Measurements from ENCODE around the gene NEU4. TPM values are rescaled to one million over a fixed set of nuclear protein-coding genes. Genes with fewer than 3 reads are reported as not detected.
"Not testable (repeated sequence)": the region's sequence is repeated elsewhere in the genome, so short reads cannot be mapped to it uniquely, and the experiment has no call there.

Gene NEU4
- polyA plus RNA-seq, 4 donors, result 0.63 to 2.4 (median 0.93) TPM

DNA sequence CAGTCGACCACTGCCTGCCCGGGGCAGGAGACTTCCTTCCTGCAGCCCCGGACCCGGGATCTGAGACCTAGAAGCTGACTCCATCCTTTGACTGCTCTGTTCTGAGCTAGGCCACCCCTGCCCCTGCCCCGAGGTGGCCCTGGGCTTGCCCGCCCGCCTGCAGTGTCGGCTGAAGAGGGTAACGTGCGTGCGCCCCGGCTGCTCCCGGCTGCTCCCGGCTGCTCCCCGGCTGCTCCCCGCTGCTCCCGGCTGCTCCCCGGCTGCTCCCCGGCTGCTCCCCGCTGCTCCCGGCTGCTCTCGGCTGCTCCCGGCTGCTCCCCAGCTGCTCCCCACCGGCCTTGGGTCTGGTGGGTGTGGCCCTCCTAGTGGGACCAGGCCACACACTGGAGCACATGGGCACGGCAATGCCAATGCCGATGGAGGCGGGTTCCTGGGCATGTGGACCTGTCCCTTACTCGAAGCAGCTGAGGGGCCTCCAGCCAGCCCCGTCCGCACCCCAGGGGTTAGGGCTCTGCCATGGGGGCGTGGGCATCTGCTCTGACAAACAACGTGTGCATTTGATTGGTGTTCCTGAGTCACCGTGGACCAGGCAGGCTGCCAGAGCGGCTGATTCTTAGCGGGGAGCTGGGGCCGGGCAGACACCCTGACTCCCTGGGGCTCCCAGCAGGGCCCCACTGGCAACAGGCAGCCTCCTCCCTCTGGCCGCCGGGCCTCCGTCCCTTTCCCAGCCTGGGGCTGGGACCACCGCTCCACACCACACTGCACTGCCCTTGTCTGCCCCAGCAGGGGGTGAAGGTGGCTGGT lies 34.4 kb upstream of the NEU4 start:
- DNase-seq (ENCODE audit: low read depth in 4 of 4, low spot score in 3 of 4), result no peak

- no peak for DNase-seq (ENCODE audit: low read depth in 4 of 4, low spot score in 3 of 4)
Measured at GRCh38 chr2:241775223-241776177, 33.5 kb upstream of the NEU4 start.

DNA sequence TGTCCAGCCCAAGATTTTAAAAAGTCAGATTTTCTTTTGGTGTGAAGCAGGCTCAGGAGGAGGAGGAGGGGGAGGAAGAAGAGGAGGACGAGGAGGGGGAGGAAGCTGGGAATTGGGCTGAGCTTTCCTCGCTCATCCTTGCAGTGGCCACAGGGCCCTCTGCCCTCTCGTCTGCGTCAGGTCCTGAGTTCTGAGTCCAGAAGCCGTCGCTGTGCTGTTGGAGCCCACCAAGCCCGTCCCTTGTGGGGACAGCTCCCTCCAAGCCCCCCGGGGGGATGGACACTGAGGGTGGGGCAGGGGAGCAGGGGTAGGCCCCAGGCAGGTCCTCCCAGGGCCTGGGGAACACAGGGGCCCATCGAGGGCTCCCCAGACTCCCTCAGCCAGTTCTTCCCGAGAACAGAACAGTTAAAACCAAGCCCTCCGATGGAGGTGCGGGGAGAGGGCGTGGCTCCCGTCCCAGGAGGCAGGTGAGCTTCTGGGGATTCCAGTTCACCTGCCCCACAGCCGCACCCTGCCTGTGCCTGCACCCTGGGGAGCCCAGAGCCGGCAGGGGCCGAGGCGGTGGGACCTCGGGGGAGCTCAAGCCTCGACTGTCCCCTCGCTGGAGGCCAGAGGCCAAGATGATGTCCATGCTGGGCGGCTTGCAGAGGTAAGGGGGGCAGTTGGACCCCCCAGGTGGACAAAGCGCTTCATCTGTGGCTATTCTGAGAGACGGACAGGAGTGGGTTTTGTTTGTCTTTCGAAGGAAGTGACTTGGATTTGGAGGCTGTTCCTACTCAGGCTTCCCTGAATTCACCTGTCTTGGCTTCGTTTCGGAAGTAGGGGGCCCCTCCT lies 32.4 kb upstream of the NEU4 start, which contains the start of gene GAL3ST2:
Gene GAL3ST2, plus strand, starts transcription at position 487 of the 834 bp plus-strand sequence. Its CDS starts 134 bp downstream, at position 621.
- no peak for DNase-seq (ENCODE audit: low read depth in 4 of 4, low spot score in 3 of 4)

- DNase-seq (ENCODE audit: low read depth in 4 of 4, low spot score in 3 of 4), result no peak
Measured at GRCh38 chr2:241777170-241777685, 31.8 kb upstream of the NEU4 start.

DNA sequence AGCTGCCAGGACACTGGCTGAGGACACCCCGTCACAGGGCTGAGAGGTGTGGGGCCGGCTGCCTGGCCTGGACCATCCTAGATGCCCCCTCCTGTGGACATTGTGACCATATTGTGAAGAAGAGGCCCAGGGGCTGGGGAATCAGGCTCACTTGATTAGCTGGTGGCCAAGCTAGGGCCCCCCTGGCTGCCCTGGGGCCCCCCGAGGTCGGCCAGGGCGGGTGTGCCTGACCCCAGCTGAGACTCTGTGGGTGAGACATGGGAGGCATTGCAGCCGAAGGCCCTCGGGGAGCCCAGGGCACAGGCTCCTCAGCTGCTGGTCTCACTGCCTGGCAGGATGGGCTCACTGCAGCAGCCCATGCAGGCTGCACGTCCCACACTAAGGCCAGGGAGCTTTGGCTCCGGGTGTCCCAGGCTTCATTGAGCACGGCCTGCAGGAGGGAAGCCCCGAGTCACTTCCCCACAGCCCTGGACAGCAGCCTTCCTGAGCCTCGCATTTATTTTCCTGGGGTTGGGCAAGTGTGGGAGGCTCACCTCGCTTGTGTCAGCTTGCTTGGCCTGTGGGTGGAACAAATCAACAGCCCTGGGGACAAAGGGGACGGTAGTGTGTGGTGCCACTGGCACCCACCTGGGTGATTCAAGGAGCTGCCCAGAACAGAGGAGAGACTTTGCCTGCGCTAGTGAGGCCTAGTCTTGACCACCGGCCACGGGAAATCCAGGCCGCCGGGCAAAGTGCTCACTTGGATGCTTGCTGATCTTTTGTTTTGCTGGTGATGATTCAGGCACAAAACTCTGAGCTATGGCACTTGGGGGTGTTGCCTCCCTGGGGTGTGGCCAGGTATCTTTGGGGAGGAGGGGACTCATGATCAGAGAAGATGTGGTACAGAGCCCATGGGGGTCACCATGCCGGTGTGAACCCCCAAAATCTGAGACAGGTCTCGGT lies 31.0 kb upstream of the NEU4 start:
- no peak for DNase-seq (ENCODE audit: low read depth in 4 of 4, low spot score in 3 of 4)

DNA sequence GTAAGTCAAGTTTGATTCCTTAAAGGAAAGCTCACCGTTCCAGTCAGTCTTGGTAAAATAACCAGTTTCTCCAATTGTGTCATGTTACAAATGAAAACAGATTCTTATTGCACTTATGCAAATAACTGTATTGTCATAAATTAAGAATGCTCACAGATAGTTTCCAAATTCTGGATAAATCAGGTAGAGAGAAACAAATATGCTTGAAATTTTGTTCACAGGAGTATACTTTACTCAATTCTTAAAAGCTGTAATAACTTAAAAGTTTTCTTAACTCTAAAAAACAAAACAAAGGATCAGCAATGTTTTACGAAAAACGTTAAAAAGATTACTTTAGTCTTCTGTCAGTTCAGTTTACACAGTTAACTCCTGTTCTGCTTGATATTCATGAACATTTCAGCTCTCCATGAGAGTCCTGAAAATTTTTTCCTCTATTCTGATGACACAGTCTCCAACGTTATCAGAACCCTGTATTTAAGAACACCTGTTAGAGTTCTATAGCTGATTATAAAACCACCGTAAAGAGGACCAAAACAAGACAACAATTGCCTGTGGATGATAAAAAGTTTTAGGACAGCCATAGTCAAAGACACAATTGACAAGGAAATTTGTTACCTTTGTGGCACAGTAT lies 27.9 kb upstream of the NEU4 start:
- DNase-seq (ENCODE audit: low read depth in 4 of 4, low spot score in 3 of 4), result no peak

DNA sequence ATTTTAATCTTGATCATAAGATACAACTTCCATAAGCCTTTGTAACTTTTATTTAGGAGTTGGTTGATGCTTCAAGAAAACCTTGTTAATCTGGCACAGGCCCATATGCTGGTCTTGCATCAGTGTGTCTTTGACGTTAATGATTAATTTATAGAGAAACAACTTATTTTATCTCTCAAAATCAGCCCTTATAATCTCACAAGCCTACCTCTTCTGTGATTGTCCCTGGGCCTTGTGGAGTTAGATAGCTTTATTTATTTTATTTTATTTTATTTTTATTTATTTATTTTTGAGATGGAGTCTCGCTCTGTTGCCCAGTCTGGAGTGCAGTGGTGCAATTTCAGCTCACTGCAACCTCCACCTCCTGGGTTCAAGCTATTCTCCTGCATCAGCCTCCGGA lies 26.9 kb upstream of the NEU4 start:
- not testable (repeated sequence) for DNase-seq (ENCODE audit: low read depth in 4 of 4, low spot score in 3 of 4)

- no peak for DNase-seq (ENCODE audit: low read depth in 4 of 4, low spot score in 3 of 4)
Measured at GRCh38 chr2:241788135-241788534, 20.9 kb upstream of the NEU4 start.

GRCh38 chr2:241788572-241788971 lies 20.4 kb upstream of the NEU4 start:
- no peak for DNase-seq (ENCODE audit: low read depth in 4 of 4, low spot score in 3 of 4)

DNA sequence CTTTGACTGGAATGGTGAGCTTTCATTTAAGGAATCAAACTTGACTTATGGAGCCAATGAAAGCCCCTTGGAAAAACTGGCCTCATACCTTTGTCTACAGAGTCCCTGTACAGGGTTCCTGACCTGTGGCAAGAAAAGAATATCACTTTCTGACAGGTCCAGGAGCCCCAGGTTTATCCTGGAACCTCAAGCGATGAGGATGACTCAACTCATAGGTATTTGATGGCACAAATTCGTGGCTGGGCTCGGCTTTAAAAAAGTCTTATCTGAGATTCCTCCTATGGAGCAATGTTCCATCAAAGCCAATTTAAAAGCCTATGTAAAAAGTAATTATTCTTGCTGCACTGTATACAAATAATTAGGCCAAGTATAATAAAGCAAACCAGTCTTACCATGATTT lies 17.6 kb upstream of the NEU4 start:
- DNase-seq (ENCODE audit: low read depth in 4 of 4, low spot score in 3 of 4), result not testable (repeated sequence)

DNA sequence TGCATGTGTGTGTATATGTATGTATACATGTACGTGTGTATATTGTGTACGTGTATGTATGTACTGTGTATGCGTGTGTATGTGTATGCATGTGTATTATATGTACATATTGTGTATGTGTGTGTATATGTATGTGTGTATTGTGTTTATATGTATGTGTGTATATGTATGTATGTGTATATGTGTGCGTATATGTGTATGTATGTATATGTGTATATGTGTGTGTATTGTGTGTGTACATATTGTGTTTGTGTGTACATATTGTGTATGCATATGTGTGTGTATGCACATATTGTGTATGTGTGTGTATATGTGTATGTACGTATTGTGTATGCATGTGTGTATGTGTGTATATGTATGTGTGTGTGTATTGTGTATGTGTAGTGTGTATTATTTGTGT lies 15.6 kb upstream of the NEU4 start:
- no peak for DNase-seq (ENCODE audit: low read depth in 4 of 4, low spot score in 3 of 4)

DNA sequence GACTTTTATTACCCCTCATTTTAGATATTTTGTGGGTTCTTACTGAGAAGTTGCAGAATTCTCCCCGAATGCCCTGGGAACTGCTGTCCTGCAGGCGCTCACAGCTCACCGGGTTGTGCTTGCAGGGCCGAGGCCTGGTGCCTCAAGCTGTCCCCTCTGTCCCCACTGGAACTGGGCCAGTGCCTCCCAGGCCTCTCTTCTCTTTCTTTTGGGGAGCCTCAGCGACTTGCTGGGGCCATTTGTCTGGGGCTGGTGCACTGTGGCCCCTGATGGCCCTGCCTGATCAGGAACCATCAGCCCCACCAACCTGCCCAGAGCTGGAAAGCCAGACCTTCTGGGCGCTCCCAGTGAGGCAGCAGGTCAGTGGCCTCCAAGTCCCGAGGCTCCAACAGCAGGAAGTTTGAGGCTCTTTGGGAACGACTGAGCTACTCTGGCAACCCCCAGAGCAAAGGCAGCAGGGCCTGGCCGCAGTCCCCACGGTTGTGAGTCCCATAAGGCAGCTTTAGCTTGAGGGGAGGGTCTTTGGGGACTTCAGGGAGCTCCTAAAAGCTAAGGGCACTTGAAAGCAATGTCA lies 14.7 kb upstream of the NEU4 start:
- no peak for DNase-seq (ENCODE audit: low read depth in 4 of 4, low spot score in 3 of 4)

- DNase-seq (ENCODE audit: low read depth in 4 of 4, low spot score in 3 of 4), result no peak
Measured at GRCh38 chr2:241795021-241795999, 13.7 kb upstream of the NEU4 start.

GRCh38 chr2:241796209-241796608 lies 12.8 kb upstream of the NEU4 start:
- no peak for DNase-seq (ENCODE audit: low read depth in 4 of 4, low spot score in 3 of 4)

- DNase-seq (ENCODE audit: low read depth in 4 of 4, low spot score in 3 of 4), result no peak
Measured at GRCh38 chr2:241796610-241797138, 12.3 kb upstream of the NEU4 start.

DNA sequence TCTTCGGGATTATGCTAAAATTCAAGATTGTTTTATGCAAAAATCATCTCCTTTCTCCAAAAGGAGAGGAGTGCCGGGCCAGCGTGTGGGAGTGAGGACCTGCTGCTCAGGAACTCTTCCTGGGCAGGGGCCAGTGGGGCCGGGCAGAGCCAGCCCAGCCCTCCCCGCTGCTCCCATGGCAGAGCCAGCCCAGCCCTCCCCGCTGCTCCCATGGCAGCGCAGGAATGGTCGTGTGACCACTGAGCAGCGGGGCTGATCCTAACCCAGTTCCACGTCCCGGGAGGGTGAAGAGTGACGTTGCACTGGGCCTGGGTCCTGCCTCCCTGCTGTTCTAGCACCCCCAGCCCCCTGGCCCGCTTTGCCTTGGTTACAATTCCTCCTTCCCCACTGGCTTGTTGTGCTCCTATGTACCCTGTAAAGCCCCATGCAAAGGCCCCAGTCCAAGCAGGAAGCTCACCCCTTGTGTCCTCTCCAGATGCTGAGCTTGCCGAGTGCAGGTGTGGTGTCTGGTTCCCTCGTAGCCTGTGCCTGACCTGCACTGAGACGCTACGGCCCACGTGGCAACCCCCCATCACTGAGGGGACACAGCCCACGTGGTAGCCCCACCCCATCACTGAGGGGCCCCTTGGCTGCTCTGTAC lies 11.4 kb upstream of the NEU4 start:
- DNase-seq (ENCODE audit: low read depth in 4 of 4, low spot score in 3 of 4), result no peak
